Stimulated activated CD4-positive, alpha-beta T cell treated with anti-CD3 and anti-CD28 coated beads, Interleukin-1b, Interleukin-23, amount 100 ng/mL, for 24 hours (primary cell): ENCODE data around the gene GADD45G.

Source experiments
- DNase-seq, 4 experiments: peaks; one replicate each; pipeline ENCODE4 v3.0.0-alpha.2; 2020; ENCODE audit warnings: low read depth in 4 of 4, low spot score in 1 of 4

The GADD45G gene

DNA sequence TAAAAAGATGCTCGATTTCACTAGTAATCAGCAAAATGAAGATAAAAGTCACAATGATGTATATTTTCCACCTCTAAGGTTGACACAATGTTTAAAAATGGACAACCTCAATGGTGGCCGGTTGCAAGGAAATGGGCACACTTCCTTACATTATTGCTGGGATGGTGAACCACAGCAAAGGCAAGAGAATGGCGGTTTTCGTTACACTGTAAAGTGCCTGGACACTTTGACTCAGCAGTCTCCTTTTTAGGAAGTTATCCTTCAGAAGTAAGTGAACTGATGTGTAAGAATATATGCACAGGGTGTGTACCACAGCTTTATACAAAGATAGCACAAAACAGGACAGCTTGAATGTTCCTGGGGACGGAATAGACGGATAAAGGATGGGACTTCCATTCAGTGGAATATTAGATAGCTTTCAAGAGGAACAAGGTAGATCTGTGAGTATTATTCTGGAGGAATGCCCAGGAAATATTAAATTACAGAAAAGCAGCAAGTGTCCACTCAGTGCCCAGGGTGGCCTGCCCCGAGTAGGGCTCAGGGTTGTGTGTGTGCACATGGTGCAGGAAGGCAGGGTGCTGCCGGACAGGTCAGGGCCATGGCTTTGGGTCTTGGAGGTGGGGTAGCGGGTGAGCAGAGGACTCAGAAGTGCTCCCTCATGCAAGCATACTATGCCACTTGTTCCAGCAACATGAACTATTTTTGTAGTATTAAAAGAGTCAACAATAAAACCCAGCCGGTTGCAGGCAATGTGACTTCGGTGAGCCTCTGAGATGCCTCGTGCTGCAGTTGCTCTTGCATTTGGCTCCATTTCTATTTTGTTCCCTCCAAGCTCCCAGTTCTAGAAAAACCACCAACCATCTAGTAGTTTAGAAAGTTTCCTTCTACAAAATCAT, 24.5 kb downstream of the GADD45G start:
- DNase-seq = no peak

DNA sequence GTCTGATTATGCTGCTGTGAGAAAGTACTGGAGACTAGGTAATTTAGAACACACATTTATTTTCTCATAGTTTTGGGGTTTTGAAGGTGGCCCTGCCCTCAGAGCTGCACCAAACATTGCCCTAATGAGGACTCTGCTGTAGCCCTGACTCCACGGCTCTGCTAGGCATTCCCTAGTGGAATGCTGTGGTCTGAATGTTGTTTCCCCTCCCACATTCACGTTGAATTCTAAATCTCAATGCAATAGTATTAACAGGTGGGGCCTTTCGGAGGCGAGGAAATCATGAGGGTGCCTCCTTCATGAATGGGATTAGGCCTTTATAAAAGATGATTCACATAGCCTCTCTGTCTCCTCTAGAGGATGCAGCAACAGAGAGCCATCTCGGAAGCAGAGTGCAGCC, 25.7 kb downstream of the GADD45G start:
- DNase-seq = no peak

- no peak for DNase-seq
Observed at GRCh38 chr9:89631384-89631783, 26.6 kb downstream of the GADD45G start.

- no peak for DNase-seq
Observed at GRCh38 chr9:89632192-89632733, 27.5 kb downstream of the GADD45G start.

DNA sequence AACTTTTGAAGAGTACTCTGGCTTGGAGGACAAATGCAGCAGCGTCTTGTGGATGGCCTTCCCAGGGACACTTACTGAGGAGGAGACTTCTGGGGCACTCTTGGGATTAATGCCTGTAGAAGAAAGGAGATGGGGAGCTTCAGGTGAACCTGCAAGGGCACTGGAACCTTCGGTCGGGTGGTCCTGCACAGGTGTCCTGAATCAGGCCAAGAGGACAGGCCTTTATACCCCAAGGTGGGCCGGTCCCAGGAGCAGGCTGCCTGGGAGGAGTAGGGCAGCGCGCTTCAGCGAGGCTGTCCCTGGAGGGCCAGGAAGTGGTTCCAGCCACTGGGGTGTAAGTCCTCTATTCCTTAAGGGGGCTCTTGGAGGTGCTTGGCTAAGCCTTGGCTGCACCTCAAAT, 27.9 kb downstream of the GADD45G start:
- DNase-seq = no peak

GRCh38 chr9:89633404-89633803, 28.6 kb downstream of the GADD45G start:
- DNase-seq = no peak

DNA sequence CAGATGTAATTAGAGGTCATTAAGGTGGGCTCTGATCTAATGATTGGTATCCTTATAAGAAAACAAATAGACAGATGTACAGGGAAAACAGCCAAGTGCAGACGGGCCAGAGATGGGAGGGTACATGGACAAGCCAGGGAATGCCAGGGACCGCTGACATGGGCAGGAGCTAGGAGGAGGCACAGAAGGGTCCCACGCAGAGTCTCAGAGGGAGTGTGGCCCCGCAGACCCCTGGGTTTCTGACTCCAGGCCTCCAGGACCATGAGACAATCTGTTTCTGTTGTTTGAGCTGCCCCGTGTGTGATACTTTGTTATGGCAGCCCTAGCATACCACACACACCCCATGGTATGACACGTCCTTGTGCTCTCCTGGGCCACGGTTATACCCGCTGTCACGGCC, 29.1 kb downstream of the GADD45G start:
- DNase-seq = no peak

- DNase-seq = no peak
Observed at GRCh38 chr9:89634995-89635742, 30.4 kb downstream of the GADD45G start.

- no peak for DNase-seq
Observed at GRCh38 chr9:89635816-89636215, 31.0 kb downstream of the GADD45G start.

DNA sequence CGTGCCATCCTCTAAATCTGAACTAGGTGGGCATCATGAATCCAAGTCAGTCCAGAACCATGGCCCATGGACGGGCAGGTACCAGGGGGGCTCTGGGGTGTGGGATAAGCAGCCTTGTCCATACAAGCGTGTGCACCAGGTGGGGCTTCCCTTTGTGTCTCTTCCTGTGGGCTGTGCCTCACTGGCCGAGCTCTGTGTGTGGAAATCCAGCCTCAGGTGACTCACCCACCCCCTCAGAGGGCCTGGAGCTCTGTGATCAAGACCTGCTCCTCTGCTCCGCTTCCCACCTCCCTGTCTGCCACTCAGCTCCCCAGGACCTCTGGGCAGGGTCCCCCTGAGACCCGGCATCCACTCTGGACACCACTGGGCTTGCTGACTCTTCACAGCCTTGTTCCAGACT, 33.0 kb downstream of the GADD45G start:
- no peak for DNase-seq

GRCh38 chr9:89638359-89638758, 33.5 kb downstream of the GADD45G start:
- no peak for DNase-seq

- DNase-seq = no peak
Observed at GRCh38 chr9:89638893-89639292, 34.1 kb downstream of the GADD45G start.

GRCh38 chr9:89639367-89639795, 34.6 kb downstream of the GADD45G start:
- DNase-seq = no peak

- DNase-seq = no peak
Observed at GRCh38 chr9:89639961-89640360, 35.1 kb downstream of the GADD45G start.

- DNase-seq = no peak
Observed at GRCh38 chr9:89640361-89640760, 35.5 kb downstream of the GADD45G start.

GRCh38 chr9:89640801-89641200, 36.0 kb downstream of the GADD45G start:
- no peak for DNase-seq

DNA sequence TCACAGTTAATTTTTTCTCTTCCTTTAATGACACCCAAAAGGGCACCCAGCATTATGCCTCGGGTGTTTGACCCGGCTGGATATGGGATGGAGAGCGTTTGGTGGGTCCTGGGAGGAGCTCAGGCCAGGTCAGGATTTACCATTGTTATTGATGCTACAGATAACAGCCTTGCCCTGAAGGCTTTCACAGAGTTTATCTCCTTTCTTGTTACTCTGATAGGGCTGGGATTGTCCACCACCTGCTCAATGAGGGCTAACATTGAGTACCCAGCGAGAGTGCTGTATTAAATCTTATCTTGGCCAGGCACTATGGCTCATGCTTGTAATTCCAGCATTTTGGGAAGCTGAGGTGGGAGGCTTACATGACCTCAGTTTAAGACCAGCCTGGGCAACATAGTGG, 37.2 kb downstream of the GADD45G start:
- no peak for DNase-seq

DNA sequence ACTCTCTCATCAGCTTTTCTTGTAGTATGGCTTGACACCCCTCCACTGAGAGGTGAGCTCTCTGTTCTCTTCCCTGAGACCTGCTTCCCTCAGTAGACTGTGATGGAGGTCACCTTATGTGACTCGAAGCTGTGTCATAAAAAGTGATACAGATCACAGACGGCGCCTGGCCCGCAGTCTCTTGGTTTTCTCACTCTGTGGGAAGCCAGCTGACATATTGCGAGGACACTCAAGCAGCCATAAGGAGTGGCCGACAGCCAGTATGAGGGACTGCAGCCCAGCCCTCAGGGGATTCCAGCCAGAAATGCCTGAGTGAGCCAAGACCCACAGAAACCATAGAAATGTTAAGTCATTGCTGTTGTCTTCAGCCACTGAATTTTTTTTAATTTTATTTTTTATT, 38.0 kb downstream of the GADD45G start:
- DNase-seq = no peak

DNA sequence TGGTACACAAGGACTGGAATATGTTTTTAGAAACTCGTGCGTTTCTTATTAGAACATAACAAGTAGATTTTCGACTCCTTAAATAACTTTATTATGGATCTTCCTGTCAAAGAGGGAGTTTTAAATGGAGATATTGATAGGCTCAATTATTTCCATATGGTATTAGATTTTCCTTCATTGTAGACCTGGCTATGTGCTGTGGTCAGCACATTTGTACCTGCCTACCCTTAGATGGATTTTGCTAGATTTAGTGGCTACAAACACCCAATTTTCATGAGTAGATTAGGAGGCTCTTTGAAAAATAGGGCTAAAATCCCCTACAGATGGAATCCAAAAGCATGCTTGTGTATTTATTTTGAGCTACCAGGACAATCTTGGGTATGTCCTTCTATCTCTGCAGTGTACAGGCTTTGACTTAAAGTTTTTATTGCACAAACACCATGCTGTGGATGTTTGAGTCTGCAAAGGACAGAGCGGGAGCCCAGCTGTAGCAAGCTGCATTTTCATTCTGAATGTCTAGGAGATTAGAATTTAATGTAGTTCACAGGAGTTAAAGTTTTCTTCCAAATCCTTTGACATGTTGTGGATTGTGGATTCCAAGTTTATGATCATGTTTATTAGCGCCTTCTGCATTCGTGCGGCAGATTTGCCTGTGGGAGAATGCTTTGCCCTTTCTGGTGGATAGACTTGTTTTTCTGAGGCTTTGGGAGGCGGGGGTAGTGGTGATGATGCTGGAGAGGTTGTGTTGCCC, 41.6 kb downstream of the GADD45G start:
- no peak for DNase-seq

- DNase-seq = no peak
Observed at GRCh38 chr9:89647366-89648128, 42.7 kb downstream of the GADD45G start.
